ENCODE data around the gene NLRP10.
"Not testable (repeated sequence)": the region's sequence is repeated elsewhere in the genome, so short reads cannot be mapped to it uniquely, and the experiment has no call there.

The NLRP10 gene, protein sequence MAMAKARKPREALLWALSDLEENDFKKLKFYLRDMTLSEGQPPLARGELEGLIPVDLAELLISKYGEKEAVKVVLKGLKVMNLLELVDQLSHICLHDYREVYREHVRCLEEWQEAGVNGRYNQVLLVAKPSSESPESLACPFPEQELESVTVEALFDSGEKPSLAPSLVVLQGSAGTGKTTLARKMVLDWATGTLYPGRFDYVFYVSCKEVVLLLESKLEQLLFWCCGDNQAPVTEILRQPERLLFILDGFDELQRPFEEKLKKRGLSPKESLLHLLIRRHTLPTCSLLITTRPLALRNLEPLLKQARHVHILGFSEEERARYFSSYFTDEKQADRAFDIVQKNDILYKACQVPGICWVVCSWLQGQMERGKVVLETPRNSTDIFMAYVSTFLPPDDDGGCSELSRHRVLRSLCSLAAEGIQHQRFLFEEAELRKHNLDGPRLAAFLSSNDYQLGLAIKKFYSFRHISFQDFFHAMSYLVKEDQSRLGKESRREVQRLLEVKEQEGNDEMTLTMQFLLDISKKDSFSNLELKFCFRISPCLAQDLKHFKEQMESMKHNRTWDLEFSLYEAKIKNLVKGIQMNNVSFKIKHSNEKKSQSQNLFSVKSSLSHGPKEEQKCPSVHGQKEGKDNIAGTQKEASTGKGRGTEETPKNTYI

DNA sequence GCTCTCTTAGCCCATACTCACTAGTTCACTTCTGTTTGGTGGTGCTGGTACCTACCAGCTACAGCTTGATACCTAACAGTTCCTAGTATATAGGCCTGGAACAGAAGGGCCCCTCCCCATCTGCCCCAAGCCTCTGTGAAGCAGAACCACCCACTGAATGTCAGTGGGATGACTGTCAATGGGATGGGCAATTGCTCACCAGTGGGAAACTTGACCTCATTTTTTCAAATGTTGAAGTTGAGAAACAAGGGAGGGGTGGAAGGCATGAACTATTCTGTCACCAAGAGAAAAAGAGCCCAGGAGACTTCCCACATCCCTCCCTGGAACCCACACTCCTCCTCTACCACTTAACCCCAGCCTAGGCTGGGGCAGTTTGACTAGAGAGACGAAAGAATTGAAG, at the start of gene NLRP10:
Gene NLRP10, minus strand, starts transcription at position 62 of the 400 bp plus-strand sequence. CDS start 1,952 bp downstream, outside the sequence.
- DNase-seq = no peak

DNA sequence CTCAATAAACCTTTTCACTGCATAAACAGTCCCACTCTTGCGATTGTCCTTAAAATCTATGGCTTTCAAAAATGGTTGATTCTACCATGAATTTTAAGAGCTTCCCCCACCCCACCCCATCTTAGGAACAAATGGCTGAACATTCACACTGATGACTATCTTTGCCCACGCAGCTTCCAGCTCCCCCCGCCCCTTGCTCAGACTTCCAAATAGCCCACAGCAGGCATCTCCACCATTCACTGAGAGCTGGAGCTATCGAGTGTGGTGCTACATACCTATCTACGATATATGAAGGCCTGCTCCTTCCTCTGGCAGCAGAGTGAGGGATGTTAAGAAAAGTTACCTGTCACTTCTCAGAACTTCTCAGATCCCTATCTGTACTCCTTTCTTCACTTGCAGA, 48.6 kb upstream of the NLRP10 start:
- no peak for DNase-seq

DNA sequence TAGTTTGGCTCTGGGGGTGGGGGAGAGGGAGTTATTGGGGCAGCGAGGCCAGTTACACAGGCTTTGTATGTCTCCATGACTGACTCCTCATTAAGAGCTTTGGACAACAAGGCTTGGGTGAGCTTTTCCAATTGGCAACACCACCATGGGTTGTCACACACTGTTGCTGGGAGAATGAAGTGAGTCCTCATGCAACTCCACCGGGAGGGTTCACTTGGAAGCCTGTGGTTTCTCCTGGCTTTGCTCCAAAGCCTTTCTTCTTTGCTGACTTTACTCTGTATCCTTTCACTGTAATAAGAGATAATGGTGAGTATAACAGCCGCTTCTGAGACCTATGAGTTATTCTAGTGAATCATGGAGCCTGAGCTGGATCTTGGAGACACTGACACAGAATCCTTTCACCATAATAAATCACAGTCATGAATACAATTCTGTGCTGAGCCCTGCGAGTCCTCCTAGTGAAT, 46.8 kb upstream of the NLRP10 start:
- DNase-seq = no peak

DNA sequence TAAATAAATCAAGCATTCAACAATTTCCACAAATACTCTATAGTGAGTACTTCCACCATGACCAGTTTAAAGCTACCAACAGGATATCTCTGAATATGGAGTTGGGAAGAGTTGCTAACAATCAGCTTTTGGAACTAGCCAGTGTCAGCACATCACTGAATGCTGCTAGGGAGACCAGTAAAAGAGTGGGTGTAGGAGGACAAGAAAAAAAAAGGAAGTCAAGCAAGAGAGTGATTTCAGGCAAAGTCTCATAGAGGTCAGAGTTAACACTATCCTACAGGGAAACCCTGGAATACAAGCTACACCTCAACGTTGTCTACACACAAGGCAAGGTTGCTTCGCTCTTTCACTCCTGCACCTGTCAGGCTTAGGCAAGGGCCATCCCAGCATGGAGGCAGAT, 46.1 kb upstream of the NLRP10 start:
- no peak for DNase-seq

DNA sequence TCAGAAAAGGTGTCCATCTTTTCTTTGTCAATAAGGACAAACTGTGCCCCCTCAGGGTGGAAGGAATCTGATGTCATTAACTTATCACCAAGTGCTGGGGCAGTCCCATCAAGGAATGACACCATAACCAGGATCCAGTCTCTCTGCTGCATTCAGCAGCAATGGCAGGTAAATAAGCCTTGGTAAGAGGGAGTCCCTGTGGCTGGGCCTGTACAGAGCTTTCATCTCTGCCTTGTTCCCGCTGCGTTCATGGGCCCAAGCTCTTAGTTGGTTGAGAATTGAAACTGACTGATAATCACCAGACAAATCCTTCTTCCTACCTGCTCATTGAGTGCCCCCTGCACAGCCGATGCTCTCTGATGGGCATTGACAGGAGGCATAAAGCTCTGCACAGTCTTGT, 44.6 kb upstream of the NLRP10 start:
- no peak for DNase-seq

DNA sequence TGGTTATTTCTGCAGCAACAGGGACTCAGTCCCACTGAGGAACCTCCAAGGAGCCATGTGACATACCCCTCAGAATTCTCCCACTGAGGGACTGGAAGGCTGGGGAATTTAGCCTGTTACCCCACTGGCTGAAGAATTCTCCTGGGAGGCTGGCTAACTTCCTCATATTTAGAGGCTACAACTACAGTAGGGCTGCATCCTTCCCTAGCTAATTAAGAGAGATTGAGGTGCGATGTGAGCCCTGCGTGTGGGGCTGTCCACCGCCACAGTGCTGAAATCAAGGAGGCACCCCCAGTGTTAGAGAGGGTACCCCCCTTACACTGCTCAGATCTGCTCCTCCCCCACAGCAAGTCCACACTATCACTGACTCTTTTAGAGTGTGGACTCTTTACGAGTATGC, 43.0 kb upstream of the NLRP10 start:
- no peak for DNase-seq

DNA sequence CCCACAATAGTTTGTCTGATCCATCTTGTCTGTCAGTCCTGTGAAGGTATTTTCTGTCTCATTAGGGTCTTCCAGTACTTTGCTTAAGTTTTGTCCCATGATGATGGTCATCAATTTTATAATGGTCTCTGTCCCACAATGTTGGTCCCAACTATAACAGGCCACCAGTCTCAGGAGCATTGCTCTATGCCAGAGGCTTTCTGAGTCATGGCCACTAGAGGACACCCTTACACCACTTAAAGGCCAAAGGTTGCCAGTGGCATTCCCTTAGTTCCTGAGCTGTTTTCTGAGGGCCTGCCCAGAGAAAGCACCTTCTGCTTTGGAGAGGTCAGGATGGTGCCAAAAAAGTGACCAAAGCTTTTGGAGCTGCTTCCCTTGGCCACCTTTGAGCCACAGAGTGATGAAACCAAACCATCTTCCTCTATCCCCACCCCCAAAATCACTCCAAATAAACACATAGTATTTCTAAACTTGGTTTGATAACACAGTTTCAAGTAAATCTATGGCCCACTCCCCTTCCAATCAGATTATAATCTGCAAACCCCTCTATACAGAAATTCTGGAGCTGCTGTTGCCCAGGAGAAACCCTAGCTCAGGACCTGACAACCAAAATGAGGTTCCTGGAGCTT, 41.2 kb upstream of the NLRP10 start:
- DNase-seq = peak in 3 of 6 experiments; percentile 3 to 24 (median 18)

DNA sequence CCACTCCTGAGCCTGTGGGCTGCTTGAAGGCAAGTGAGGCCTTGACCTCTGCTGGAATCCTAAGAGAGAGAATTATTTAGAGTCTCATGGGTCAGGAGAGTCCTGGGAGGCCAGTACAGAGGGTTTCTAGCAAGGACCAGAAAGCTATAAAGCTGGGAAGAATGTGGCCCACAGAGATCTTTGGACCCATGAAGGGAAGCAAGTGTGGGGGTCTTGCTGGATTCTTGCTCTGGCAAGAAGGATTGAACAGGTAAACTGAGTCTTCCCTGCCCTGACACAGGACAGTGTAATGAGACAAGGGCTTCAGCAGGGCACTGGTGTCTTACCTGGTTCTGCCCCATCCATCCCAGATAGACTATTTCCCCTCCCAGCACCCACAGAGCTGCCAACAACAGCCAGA, 40.3 kb upstream of the NLRP10 start:
- no peak for DNase-seq

DNA sequence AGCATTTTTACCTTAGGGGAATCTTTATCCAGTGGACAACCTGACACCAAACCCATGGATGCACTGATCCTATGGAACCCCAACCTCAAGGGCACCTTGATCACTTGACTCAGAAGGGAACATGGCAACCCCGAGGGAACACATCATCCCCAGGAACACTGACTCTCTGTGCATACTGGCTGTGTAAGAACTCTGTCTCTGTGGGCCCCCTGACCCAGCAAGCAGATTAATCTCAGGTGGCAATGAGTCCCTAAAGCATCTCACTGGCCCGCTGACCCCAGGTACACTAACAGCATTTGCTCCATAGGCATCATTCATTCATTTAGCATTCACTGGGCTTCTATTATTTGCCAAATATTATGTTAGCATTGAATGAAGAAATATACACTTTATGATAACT, 38.8 kb upstream of the NLRP10 start:
- DNase-seq = no peak

DNA sequence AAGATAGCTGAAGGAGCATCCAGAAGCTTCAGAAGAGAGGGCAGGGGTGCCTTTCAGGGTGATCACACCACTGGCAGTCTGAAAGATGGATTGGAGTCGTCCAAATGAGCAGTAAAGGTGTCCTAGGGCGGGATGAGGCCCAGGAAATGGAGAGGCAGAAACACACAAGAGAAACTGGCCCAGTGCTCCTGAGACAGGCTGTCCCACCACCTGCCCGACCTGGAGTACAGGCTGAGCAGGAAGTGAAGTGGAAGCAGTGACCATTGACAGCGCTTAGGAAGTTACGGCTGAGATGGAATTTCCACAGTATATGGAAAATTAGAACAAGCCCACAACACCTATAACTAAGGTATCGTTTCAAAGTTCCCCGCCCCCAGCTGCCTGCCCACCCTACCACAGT, 37.9 kb upstream of the NLRP10 start:
- no peak for DNase-seq

DNA sequence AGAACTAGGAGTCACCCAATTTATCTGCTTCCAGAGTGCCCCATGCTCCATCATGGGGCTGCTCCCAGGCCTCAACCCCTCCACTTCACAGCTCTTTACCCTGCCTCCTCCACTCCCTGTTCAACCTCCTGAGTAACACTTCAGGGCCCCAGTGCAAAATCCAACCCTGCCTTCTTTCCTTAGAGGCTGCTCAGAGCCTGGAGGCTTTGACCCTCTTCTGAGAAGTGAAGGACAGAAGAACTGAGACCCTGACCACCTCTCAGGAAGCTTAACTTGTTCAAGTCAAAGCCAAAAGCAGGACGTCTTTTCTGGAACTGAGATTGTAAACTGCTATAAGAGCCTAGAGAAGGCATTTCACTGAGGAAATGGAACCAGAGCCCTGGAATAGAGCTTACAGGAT, 37.4 kb upstream of the NLRP10 start:
- no peak for DNase-seq

DNA sequence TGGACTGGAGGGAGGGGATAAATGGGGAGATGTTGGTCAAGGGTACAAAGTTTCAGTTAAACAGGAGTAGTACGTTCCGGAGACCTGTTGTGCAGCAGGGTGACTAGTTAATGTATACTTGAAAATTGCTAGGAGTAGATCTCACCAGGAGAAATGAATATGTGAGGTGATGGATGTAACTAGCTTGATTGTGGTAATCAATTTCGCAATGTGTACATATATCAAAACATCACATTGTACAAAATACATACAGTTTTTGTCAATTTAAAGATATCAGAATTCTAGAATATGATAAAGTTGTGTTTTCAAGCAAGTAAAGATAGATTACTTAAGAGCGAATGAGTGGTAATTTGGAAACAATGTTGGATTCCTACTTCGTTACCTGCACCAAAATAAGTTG, 35.1 kb upstream of the NLRP10 start:
- DNase-seq = no peak

DNA sequence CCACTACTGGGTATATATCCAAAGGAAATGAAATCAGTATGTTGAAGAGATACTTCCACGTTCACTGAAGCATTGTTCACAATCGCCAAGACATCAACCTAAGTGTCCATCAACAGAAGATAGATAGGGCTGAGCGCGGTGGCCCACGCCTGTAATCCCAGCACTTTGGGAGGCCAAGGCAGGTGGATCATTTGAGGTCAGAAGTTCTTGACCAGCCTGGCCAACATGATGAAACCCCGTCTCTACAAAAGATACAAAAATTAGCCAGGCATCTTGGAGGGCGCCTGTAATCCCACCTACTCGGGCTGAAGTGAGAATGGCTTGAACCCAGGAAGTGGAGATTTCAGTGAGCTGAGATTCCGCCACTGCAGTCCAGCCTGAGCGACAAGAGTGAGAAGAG, 34.5 kb upstream of the NLRP10 start:
- DNase-seq = no peak

DNA sequence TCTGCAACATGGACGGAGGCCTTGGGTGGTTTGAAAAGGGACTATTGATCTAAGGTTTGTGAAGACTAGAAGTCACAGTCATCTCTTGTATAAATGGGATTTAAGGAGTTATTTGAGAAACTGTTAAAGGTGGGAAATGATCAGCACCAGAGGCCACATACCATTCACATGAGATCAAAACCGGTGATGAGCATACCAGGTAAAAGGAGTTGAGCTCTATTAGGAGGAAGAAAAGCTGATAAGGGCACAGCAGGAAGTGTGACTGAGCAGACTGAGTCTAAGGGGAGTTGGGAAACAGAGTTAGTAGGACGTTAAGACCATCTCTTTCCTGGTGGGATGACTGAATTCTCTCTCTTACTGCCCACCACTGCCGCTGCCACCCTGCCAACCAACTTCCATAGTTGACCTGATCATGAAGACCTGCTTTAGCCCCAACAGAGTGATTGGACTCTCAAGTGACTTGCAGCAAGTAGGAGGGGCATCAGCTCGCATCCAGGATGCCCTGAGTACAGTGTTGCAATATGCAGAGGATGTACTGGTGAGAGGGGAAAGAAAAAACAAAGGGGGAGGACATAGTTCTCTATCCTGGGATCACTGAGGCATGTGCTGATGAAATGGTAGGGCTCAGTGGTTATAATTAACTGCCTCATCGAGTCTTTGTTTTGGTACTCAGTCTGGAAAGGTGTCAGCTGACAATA, 29.5 kb upstream of the NLRP10 start:
- no peak for DNase-seq

DNA sequence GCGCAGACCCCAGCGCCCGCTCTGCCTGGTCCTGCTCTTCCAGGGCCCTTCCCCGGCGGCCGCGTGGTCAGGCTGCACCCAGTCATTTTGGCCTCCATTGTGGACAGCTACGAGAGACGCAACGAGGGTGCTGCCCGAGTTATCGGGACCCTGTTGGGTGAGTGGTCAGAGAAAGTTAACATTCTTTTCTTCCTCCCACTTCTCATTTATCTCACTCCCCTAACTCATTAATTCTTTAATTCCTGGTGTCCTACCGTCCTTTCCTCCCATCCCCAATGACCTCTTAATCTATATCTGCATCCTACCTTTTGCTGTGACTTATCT, 22.3 kb upstream of the NLRP10 start:
- not testable (repeated sequence) for DNase-seq

DNA sequence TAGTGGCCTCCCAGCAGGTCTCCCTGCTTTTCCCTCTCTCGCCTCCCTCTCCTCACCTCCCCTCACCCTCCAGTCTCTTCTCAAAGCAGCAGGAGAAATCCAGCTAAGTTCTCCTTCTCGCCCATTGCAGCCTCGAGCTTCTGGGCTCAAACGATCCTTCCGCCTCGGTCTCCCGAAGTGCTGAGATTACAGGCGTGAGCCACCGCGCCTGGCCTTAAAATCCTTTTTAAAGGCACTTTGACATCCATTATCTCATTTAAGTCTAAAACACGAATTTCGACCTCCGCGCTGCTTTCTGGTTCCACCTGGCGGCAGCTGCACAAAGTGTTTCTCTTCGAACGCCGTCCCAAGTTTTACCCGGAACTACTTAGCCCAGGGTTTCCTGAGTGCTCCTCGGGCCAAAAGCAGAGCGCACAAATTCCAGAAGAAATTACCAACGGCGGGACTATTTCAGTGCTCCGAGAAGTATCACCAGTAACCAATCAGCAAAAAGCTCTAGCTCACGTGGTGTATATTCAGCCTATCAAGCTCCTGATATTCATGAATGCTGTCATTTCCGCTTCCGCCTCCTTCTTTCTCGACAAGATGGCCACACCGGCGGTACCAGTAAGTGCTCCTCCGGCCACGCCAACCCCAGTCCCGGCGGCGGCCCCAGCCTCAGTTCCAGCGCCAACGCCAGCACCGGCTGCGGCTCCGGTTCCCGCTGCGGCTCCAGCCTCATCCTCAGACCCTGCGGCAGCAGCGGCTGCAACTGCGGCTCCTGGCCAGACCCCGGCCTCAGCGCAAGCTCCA, 21.7 kb upstream of the NLRP10 start, which contains the start of gene EIF3F:
Gene EIF3F, plus strand, starts transcription at position 570 of the 792 bp plus-strand sequence. Its CDS starts 16 bp downstream, at position 586.
- DNase-seq = peak; percentile 85 to 96 (median 92)

DNA sequence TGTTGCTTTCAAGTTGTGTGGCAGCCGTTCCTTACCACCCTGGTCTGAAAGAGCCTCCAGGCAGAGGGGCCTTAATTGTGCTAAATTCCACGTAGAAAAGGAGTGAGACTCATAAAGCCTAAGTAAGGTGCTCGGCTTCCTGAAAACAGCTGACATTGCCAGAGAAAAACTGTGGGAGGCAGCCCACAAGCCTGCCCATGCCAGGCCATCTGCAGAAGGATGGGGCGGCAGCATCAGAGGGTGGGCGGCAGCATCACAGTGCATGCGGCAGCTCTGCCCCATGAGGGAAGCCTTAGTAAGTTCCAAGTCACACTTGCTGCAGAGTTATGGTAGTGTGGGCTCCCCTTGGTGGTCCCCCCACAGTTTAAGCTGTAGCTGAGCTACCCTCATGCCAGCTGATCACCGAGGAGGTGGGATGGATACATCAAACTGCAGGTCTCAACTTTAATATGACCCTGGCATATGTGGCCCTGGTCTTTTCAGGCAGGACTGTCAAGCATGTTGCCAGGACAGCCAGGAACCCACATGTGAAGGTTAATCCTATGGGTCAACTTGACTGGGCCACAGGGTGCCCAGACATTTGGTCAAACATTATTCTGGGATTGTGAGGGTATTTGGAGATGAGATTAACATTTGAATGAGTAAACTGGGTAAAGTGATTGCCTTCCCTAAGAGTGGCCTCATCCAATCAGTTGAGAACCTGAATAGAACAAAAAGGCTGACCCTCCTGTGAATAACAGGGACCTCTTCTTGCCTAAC, 18.8 kb upstream of the NLRP10 start:
- DNase-seq = no peak

DNA sequence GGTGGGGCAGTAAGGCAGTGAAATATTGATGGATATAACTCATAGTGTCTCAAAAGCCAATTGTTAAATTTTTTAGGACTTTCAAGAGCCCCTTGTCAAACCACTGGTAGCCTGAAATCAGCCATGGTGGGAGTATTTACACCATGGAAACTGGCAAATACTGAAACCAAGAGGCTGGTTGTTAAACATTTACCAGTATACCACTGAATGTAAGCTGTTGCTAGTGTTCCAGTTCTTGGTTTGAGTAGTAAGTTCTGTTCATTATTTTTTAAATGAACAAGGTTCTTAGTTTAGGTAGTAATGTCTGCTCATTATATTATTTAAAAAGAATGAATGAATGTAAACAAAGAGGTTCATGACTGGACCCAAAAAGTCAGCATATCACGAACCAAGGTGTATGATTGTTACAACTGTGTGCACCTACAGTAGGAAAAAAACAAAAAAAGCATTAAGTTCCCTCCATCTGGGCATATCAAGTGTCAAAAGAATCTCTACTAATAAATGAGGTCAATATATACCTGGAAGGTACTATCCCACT, 17.4 kb upstream of the NLRP10 start:
- no peak for DNase-seq

DNA sequence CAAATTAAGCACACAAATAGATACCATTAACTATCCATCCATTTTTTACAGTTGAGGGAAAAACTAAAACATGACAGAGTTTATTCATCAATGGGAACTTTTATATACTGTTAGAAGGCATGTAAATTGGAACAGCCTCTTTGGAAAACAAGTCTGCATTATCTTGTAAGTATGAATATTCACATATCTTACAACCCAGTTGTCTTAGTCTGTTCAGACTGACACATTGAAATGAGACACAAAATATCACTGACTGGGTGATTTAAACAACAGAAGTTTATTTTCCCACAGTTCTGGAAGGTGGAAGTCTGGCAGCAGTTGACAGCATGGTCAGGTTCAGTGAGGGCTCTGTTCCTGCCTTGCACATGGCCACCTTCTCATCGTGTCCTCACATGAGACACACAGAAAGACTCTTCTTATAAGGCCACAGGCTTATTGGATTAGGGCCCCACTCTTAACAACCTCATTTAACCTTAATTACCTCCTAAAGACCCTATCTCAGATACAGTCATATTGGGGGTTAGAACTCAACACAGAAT, 16.4 kb upstream of the NLRP10 start:
- no peak for DNase-seq

DNA sequence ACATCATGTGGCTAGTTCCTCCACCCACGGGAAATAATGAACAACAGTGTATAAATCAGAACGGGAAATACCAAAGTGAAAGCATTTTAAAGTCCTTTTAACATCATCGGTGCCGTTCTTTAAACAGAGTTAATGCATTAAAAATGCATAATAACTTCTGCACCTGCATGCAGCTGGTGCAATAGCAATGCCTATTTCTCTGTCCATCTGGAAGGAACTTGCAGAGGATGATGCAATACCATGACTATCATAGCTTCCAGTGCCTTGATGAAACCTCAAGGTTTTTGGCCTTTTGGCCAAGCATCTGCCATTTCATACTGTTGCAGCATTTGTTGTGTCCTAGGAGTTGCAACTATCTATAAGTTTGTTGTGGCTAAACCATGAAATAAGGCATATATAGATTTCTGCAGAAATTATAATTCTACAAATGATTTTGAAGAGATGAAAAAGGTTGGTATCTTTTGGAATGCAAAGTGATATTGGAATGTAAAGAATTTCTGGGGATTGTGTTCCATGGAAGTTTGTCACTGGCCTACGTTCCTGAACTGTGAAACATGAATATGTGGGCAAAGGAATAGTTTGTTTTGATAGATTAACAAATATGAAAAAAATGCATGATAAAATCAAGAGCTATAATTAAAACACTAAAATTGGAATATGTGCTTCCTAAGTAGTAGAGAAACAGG, 12.1 kb upstream of the NLRP10 start:
- no peak for DNase-seq

Data from stimulated activated naive CD4-positive, alpha-beta T cell (primary cell).